HCT116 (cell line): Measurements from ENCODE around the gene ESR1.

Source experiments
- CEBPB ChIP-seq: IDR thresholded peaks from 2 replicates; pipeline ENCODE4 v1.6.1; 2012; ENCODE audit warnings: low read depth
- CTCF ChIP-seq, 3 experiments: fragments of 200-600 bp in 1 of 3; sonication (generic) in 1 of 3; IDR thresholded peaks in 2 of 3; conservative IDR thresholded peaks in 1 of 3; 2 replicates each; pipeline ENCODE4 v1.5.1; 2012 to 2017; ENCODE audit warnings: low read depth in 2 of 3, low read length in 2 of 3, antibody characterized with exemption in 1 of 3, borderline replicate concordance in 1 of 3, control low read depth in 1 of 3, mild to moderate bottlenecking in 1 of 3, mixed read lengths in 1 of 3, mixed run types in 1 of 3, moderate library complexity in 1 of 3; ENCODE audit not compliant: insufficient read depth in 1 of 3
- EZH2 ChIP-seq: fragments of 200-600 bp; sonication (generic); IDR thresholded peaks from 2 replicates; pipeline ENCODE4 v1.6.1; 2017; ENCODE audit warnings: antibody characterized with exemption, mixed run types
- POLR2AphosphoS5 ChIP-seq: IDR thresholded peaks from 2 replicates; pipeline ENCODE4 v1.6.1; 2011; ENCODE audit warnings: mild to moderate bottlenecking, low read depth, low read length, moderate library complexity
- RAD21 ChIP-seq: IDR thresholded peaks from 2 replicates; pipeline ENCODE4 v1.6.1; 2012; ENCODE audit warnings: low read depth, mild to moderate bottlenecking
- ZNF274 ChIP-seq: fragments of 200-500 bp; sonication (Bioruptor generic); IDR thresholded peaks from 2 replicates; pipeline ENCODE4 v1.6.1; 2014; ENCODE audit warnings: mild to moderate bottlenecking, low read depth, low read length, inconsistent platforms

GRCh38 chr6:151904631-151905030 is 97.1 kb downstream of the ESR1 start:
- no peak for TF ChIP-seq EZH2
- TF ChIP-seq ZNF274, result no peak
- no peak for TF ChIP-seq POLR2AphosphoS5
- TF ChIP-seq RAD21, result no peak
- no peak for TF ChIP-seq CTCF (IDR thresholded peaks at IDR 0.05 in 2 of 3, conservative IDR thresholded peaks at IDR 0.05 in 1 of 3; ENCODE audit: borderline replicate concordance in 1 of 3, insufficient read depth in 1 of 3, low read depth in 2 of 3, low read length in 2 of 3)
- no peak for TF ChIP-seq CEBPB
